Astrocyte of the cerebellum (primary cell): ENCODE measurements around the gene LAMP5.

Experiments used
- DNase-seq: peaks from one replicate; pipeline ENCODE4 v3.0.0-alpha.2; 2011; ENCODE audit warnings: low read depth
- H3K4me3 ChIP-seq: 2 replicates; pipeline ENCODE4 v1.5.1; 2011; ENCODE audit warnings: mild to moderate bottlenecking, low read depth, low read length, moderate library complexity
- CTCF ChIP-seq: IDR thresholded peaks from 2 replicates; pipeline ENCODE4 v1.5.1; 2012; ENCODE audit warnings: low read length, low read depth, moderate library complexity, mild to moderate bottlenecking; ENCODE audit errors: missing control alignments
- in situ Hi-C: cut with HindIII; loops from 2 replicates; pipeline ENCODE4 v1.10.0; 2017; ENCODE audit warnings: low sequenced_read_pairs

The LAMP5 gene

DNA sequence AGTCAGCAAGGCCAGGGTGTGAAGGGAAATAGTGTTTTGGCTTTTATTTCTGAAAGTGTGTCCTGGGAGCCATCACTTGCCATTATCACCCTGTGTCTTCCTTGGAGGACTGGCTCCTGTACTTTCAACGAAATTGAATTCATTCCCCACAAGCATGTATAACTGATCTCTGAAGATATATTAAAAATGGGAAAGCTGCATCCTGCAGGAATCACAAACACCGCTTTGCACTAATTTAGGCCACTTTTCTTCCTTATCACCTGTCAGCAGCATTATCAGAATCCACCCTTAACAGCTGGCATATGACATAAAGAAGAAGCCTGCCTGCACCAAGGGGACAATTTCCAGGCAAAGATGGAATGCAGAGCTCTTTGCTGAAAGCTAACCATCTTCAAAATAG, 56.2 kb downstream of the LAMP5 start:
- TF ChIP-seq CTCF = no peak
- in situ Hi-C loops = no loop called here
- no peak for DNase-seq
- H3K4me3 ChIP-seq = no peak overlapping the region

GRCh38 chr20:9571783-9572182, 57.4 kb downstream of the LAMP5 start:
- DNase-seq = no peak
- H3K4me3 ChIP-seq = no peak overlapping the region
- in situ Hi-C loops = no loop called here
- no peak for TF ChIP-seq CTCF

DNA sequence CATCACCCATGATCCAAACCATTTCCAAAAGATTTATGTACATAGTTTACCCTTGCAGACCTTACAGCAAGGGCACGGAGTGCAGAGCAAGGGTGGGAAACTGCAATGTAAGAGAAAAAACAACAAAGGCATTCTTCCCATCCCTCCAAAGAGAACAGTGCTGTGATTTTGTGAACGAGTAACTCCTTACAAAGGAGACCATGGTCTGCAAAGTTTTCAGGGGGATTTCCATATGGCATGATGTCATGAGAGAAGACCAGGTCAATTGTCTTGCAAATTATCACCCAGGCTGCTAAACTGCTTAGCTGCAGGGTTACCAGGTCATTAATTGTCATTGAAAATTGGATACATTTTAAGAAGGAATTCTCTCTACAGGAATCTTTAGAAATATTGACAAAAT, 58.3 kb downstream of the LAMP5 start:
- no peak for TF ChIP-seq CTCF
- no peak overlapping the region for H3K4me3 ChIP-seq
- DNase-seq = no peak
- in situ Hi-C loops = no loop called here

DNA sequence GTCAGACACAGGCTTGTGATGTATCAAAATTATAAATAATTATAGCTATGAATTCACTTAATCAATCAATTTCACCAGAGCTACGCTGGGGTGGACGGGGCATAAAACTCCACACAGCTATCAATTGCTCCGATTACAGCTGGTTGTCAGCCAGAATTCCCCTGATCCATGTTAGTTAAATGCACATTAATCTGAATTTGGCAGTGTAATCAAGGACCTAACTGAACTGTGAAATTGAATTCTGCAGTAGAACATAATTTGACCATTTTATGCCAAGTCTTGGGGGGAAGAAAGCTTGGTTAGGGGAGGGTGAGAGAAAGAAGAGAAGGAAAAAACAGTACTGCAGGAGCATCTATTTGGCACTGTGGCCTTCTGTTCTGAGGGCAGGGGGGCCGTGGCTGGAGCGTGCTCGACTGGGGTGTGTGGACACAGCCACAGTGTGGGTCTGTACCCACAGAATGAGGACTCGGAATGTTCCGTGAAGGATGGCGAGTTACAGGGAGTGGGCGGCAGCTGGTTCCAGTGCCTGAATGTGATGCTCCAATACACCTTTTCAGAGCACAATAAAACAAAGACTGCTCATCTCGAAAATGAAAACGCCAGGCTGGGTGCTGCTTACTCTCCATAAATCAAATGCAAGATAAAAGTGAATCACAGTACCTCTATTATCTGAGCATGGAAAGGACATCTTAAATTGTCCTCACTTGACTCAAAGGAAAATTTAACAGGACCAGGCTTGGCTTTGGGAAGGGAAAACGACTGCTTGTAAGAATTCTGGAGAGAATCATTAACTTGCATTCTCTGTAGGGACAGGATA, 59.2 kb downstream of the LAMP5 start:
- no peak overlapping the region for H3K4me3 ChIP-seq
- no peak for DNase-seq
- in situ Hi-C loops = no loop called here
- no peak for TF ChIP-seq CTCF

DNA sequence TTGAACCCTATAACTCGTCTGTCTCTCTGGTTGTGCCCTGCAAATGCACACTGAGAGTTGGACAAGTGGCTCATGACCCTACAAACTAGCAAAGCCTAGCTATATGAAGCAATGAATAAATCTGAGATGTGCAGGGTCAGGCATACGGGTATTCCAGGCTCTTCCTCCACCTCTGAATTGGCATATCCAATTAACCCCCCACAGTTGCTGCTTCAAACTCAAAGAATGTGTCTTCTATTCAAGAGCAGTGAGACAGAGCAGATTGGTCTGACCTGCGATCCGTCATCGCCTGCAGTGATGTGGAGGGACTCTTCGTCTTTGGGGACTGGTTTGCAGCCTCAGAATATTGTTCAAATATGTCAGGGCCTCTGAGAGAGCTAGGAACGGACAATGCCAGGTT, 59.8 kb downstream of the LAMP5 start:
- in situ Hi-C loops = no loop called here
- DNase-seq = no peak
- H3K4me3 ChIP-seq = no peak overlapping the region
- no peak for TF ChIP-seq CTCF

GRCh38 chr20:9574776-9575175, 60.4 kb downstream of the LAMP5 start:
- in situ Hi-C loops = no loop called here
- no peak for DNase-seq
- no peak overlapping the region for H3K4me3 ChIP-seq
- TF ChIP-seq CTCF = no peak
